Ishikawa (cell line): ENCODE data around the gene ARHGAP33.

Experiments used
- CEBPB ChIP-seq: IDR thresholded peaks from 2 replicates; pipeline ENCODE4 v1.6.1; 2012
- CREB1 ChIP-seq: IDR thresholded peaks from 2 replicates; pipeline ENCODE4 v1.6.1; 2012; ENCODE audit warnings: low read depth
- EGR1 ChIP-seq: IDR thresholded peaks from 2 replicates; pipeline ENCODE4 v1.6.1; 2012
- EP300 ChIP-seq: IDR thresholded peaks from 2 replicates; pipeline ENCODE4 v1.6.1; 2012; ENCODE audit warnings: borderline replicate concordance
- FOXM1 ChIP-seq: IDR thresholded peaks from 2 replicates; pipeline ENCODE4 v1.6.1; 2012; ENCODE audit warnings: low read depth, borderline replicate concordance
- MAX ChIP-seq: IDR thresholded peaks from 2 replicates; pipeline ENCODE4 v1.6.1; 2012
- NFIC ChIP-seq: IDR thresholded peaks from 2 replicates; pipeline ENCODE4 v1.6.1; 2012
- RAD21 ChIP-seq: IDR thresholded peaks from 2 replicates; pipeline ENCODE4 v1.6.1; 2012; ENCODE audit warnings: low read depth
- REST ChIP-seq: IDR thresholded peaks from 2 replicates; pipeline ENCODE4 v1.6.1; 2012; ENCODE audit warnings: low read depth, mild to moderate bottlenecking
- TAF1 ChIP-seq: IDR thresholded peaks from 2 replicates; pipeline ENCODE4 v1.6.1; 2012; ENCODE audit warnings: low read depth, mild to moderate bottlenecking
- TCF12 ChIP-seq: IDR thresholded peaks from 2 replicates; pipeline ENCODE4 v1.6.1; 2012; ENCODE audit warnings: low read depth
- TEAD4 ChIP-seq: IDR thresholded peaks from 2 replicates; pipeline ENCODE4 v1.6.1; 2012
- USF1 ChIP-seq: IDR thresholded peaks from 2 replicates; pipeline ENCODE4 v1.6.1; 2012
- YY1 ChIP-seq: IDR thresholded peaks from 2 replicates; pipeline ENCODE4 v1.6.1; 2012; ENCODE audit warnings: low read depth
- ZBTB7A ChIP-seq: IDR thresholded peaks from 2 replicates; pipeline ENCODE4 v1.6.1; 2012; ENCODE audit warnings: low read depth

Gene ARHGAP33

GRCh38 chr19:35733180-35734125 lies 41.9 kb upstream of the ARHGAP33 start:
- no peak for TF ChIP-seq EP300
- TF ChIP-seq EGR1, result no peak
- TF ChIP-seq TAF1, result no peak
- TF ChIP-seq RAD21, result no peak
- no peak for TF ChIP-seq MAX

GRCh38 chr19:35734273-35734672 lies 41.1 kb upstream of the ARHGAP33 start:
- TF ChIP-seq TCF12, result no peak
- TF ChIP-seq CEBPB, result no peak
- TF ChIP-seq TAF1, result no peak
- TF ChIP-seq MAX, result no peak
- no peak for TF ChIP-seq NFIC

- TF ChIP-seq USF1, result no peak
- TF ChIP-seq CREB1, result no peak
- no peak for TF ChIP-seq YY1
- TF ChIP-seq FOXM1, result no peak
- no peak for TF ChIP-seq NFIC
- no peak for TF ChIP-seq ZBTB7A
- TF ChIP-seq CEBPB, result no peak
- TF ChIP-seq EGR1, result no peak
- TF ChIP-seq REST, result no peak
- TF ChIP-seq TAF1, result no peak
- TF ChIP-seq TCF12, result no peak
- no peak for TF ChIP-seq MAX
- no peak for TF ChIP-seq TEAD4
- TF ChIP-seq RAD21, result no peak
- no peak for TF ChIP-seq EP300
These were observed 40.5 kb upstream of the ARHGAP33 start for GRCh38 chr19:35734889-35735288.

- TF ChIP-seq RAD21, result no peak; the same call in 1 of the 2 replicates
- no peak for TF ChIP-seq MAX
- TF ChIP-seq TAF1, result no peak
- no peak for TF ChIP-seq CEBPB
- no peak for TF ChIP-seq EGR1
- TF ChIP-seq TEAD4, result no peak
- no peak for TF ChIP-seq TCF12
- TF ChIP-seq ZBTB7A, result no peak
- TF ChIP-seq REST, result no peak
- no peak for TF ChIP-seq NFIC
- no peak for TF ChIP-seq CREB1
These were observed 38.2 kb upstream of the ARHGAP33 start for GRCh38 chr19:35736913-35737886.

GRCh38 chr19:35738021-35738886 lies 37.1 kb upstream of the ARHGAP33 start:
- TF ChIP-seq ZBTB7A (no peak), FOXM1 (no peak), RAD21 (no peak), TCF12 (no peak), CEBPB (no peak), EGR1 (no peak), REST (no peak), EP300 (no peak), NFIC (no peak), USF1 (no peak), MAX (no peak), YY1 (no peak), TEAD4 (no peak), TAF1 (no peak), CREB1 (no peak)
